Measurements from ENCODE around the gene LONP1.
"Not testable (repeated sequence)": the region's sequence is repeated elsewhere in the genome, so short reads cannot be mapped to it uniquely, and the experiment has no call there.

The LONP1 gene

DNA sequence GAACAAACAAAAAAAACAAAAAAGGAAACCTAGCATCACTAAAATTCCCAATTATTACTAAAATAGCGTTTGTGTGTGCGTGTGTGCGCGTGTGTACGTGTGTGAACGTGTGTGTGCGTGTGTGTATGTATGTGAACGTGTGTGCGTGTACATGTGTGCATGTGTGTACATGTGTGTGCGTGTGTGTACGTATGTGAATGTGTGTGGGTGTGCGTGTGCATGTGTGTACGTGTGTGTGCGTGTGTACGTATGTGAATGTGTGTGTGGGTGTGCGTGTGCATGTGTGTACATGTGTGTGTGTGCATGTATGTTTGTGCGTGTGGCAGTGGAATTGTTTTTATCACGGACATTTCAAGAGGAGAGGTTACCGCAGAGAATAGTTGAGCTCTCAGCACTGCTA lies 22.1 kb upstream of the LONP1 start:
- DNase-seq, result no peak
- H3K9me3 ChIP-seq (ENCODE audit: insufficient read depth, low read length, severe bottlenecking), result no peaks in the 10 kb centered on the region
- no peak overlapping the region for H2AFZ ChIP-seq (ENCODE audit: low read depth, low read length)
- no peaks in the 10 kb centered on the region for H3K36me3 ChIP-seq (ENCODE audit: insufficient read depth, low read length)
- no peaks in the 10 kb centered on the region for H3K4me1 ChIP-seq (ENCODE audit: insufficient read depth, low read length)
- H3K27me3 ChIP-seq (ENCODE audit: insufficient read depth, low read length, poor library complexity), result no peaks in the 10 kb centered on the region
- TF ChIP-seq, protein P1, sequence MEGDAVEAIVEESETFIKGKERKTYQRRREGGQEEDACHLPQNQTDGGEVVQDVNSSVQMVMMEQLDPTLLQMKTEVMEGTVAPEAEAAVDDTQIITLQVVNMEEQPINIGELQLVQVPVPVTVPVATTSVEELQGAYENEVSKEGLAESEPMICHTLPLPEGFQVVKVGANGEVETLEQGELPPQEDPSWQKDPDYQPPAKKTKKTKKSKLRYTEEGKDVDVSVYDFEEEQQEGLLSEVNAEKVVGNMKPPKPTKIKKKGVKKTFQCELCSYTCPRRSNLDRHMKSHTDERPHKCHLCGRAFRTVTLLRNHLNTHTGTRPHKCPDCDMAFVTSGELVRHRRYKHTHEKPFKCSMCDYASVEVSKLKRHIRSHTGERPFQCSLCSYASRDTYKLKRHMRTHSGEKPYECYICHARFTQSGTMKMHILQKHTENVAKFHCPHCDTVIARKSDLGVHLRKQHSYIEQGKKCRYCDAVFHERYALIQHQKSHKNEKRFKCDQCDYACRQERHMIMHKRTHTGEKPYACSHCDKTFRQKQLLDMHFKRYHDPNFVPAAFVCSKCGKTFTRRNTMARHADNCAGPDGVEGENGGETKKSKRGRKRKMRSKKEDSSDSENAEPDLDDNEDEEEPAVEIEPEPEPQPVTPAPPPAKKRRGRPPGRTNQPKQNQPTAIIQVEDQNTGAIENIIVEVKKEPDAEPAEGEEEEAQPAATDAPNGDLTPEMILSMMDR (IDR thresholded peaks at IDR 0.05; ENCODE audit: borderline replicate concordance, extremely low read depth, low read length, poor library complexity, severe bottlenecking), result no peak
- TF ChIP-seq EZH2 (IDR thresholded peaks at IDR 0.05; ENCODE audit: borderline replicate concordance, low read depth, low read length, severe bottlenecking), result no peak
- H3K27ac ChIP-seq (ENCODE audit: low read length), result no peak overlapping the region
- H3K4me3 ChIP-seq (ENCODE audit: low read depth in 1 of 2, low read length in 2 of 2), result no peak overlapping the region
- no peak overlapping the region for H3K4me2 ChIP-seq (ENCODE audit: insufficient read depth, low read length)
- H4K20me1 ChIP-seq (ENCODE audit: insufficient read depth, low read length), result no peaks in the 10 kb centered on the region
- no peak overlapping the region for H3K9ac ChIP-seq (ENCODE audit: low read depth, low read length)
- no peak for ATAC-seq (ENCODE audit: insufficient read depth, low read depth)
- H3K79me2 ChIP-seq (ENCODE audit: insufficient read depth, low read length), result no peaks in the 10 kb centered on the region

DNA sequence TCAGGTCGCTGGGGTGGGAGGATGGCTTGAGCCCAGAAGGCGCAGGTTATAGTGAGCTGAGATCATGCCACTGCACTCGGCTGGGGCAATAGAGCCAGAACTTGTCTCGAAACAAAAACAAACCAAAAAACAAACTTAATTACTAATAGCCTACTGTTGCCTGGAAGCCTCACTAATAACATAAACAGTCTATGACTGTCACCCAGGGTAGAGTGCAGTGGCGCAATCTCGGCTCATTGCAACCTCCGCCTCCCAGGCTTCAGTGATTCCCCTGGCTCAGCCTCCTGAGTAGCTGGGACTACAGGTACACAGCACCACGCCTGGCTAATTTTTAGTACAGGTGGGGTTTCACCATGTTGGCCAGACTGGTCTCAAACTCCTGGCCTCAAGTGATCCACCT lies 18.5 kb upstream of the LONP1 start:
- Histone ChIP-seq H2AFZ (ENCODE audit: low read depth, low read length) (no peak overlapping the region), H4K20me1 (ENCODE audit: insufficient read depth, low read length) (no peaks in the 10 kb centered on the region), H3K27ac (ENCODE audit: low read length) (no peak overlapping the region), H3K4me2 (ENCODE audit: insufficient read depth, low read length) (no peak overlapping the region), H3K9ac (ENCODE audit: low read depth, low read length) (no peak overlapping the region), H3K9me3 (ENCODE audit: insufficient read depth, low read length, severe bottlenecking) (no peaks in the 10 kb centered on the region), H3K27me3 (ENCODE audit: insufficient read depth, low read length, poor library complexity) (no peaks in the 10 kb centered on the region), H3K4me3 (ENCODE audit: low read depth in 1 of 2, low read length in 2 of 2) (no peak overlapping the region), H3K36me3 (ENCODE audit: insufficient read depth, low read length) (no peaks in the 10 kb centered on the region), H3K4me1 (ENCODE audit: insufficient read depth, low read length) (no peaks in the 10 kb centered on the region), H3K79me2 (ENCODE audit: insufficient read depth, low read length) (no peaks in the 10 kb centered on the region)
- no peak for ATAC-seq (ENCODE audit: insufficient read depth, low read depth)
- no peak for DNase-seq
- no peak for TF ChIP-seq EZH2 (IDR thresholded peaks at IDR 0.05; ENCODE audit: borderline replicate concordance, low read depth, low read length, severe bottlenecking)
- TF ChIP-seq, protein P1 (IDR thresholded peaks at IDR 0.05; ENCODE audit: borderline replicate concordance, extremely low read depth, low read length, poor library complexity, severe bottlenecking), result no peak

- ATAC-seq (ENCODE audit: insufficient read depth, low read depth); H4K20me1 ChIP-seq (ENCODE audit: insufficient read depth, low read length); H3K27ac ChIP-seq (ENCODE audit: low read length); H2AFZ ChIP-seq (ENCODE audit: low read depth, low read length); H3K4me1 ChIP-seq (ENCODE audit: insufficient read depth, low read length); H3K36me3 ChIP-seq (ENCODE audit: insufficient read depth, low read length); H3K4me2 ChIP-seq (ENCODE audit: insufficient read depth, low read length); H3K4me3 ChIP-seq (ENCODE audit: low read depth in 1 of 2, low read length in 2 of 2); H3K79me2 ChIP-seq (ENCODE audit: insufficient read depth, low read length); H3K9me3 ChIP-seq (ENCODE audit: insufficient read depth, low read length, severe bottlenecking); H3K9ac ChIP-seq (ENCODE audit: low read depth, low read length); H3K27me3 ChIP-seq (ENCODE audit: insufficient read depth, low read length, poor library complexity); DNase-seq: not testable (repeated sequence)
Observed at GRCh38 chr19:5733172-5733571, 13.2 kb upstream of the LONP1 start.

GRCh38 chr19:5727453-5728050 lies 7.6 kb upstream of the LONP1 start:
- DNase-seq, result no peak
- Histone ChIP-seq H3K9ac (ENCODE audit: low read depth, low read length) (no peak overlapping the region), H3K27ac (ENCODE audit: low read length) (no peak overlapping the region), H2AFZ (ENCODE audit: low read depth, low read length) (no peak overlapping the region), H3K36me3 (ENCODE audit: insufficient read depth, low read length) (no peaks in the 10 kb centered on the region), H3K4me3 (ENCODE audit: low read depth in 1 of 2, low read length in 2 of 2) (no peak overlapping the region), H4K20me1 (ENCODE audit: insufficient read depth, low read length) (no peaks in the 10 kb centered on the region), H3K27me3 (ENCODE audit: insufficient read depth, low read length, poor library complexity) (no peaks in the 10 kb centered on the region), H3K4me1 (ENCODE audit: insufficient read depth, low read length) (no peaks in the 10 kb centered on the region), H3K9me3 (ENCODE audit: insufficient read depth, low read length, severe bottlenecking) (no peaks in the 10 kb centered on the region), H3K79me2 (ENCODE audit: insufficient read depth, low read length) (no peaks in the 10 kb centered on the region), H3K4me2 (ENCODE audit: insufficient read depth, low read length) (no peak overlapping the region)
- no peak for ATAC-seq (ENCODE audit: insufficient read depth, low read depth)
- TF ChIP-seq, protein P1 (IDR thresholded peaks at IDR 0.05; ENCODE audit: borderline replicate concordance, extremely low read depth, low read length, poor library complexity, severe bottlenecking), result no peak
